Measurements from ENCODE around the gene YWHAB. TPM values are rescaled to one million over a fixed set of nuclear protein-coding genes. Genes with fewer than 3 reads are reported as not detected.
A peak's percentile ranks its signal among the peaks of the same experiment; 100 is the strongest.

The YWHAB gene
- total and polyA plus RNA-seq, 2 donors (not counting 3 experiments of a cell fraction or from before 2014, with no cell fraction given), result 65.9 to 255 TPM

DNA sequence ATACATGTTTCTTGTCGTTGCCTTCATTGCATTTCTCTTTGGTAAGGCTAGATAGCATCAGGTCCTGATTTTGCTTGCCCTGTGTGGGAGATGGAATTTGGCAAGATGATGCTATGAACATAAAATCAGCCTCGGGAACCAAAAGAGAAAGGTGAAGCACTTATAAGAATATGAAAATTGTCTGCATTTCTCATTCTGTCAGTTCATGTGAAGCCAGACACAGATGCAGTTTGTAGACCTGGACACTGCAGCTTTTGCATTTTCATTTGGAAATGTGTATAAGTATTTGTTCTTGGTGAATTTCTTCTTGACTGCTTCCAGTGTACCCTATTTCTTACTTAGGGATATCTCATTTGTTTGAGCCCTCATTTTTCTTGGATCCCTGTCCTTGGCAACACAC, 1.3 kb downstream of the YWHAB start:
- TSS peak; percentile 21 for BruUV-seq (replicated peaks)
- dilution Hi-C loops (cut with MboI; ENCODE audit: extremely low pct_ligation_motif_present, low sequenced_read_pairs), result no loop called here
- DNase-seq (ENCODE audit: low read depth, low spot score), result no peak
- peaks cover 0 to 5% of the 10 kb centered on the region in 2 experiments for H3K36me3 ChIP-seq (ENCODE audit: control insufficient read depth in 2 of 2, extremely low read depth in 1 of 2, insufficient read depth in 2 of 2, low read length in 2 of 2)
- H3K27me3 ChIP-seq (ENCODE audit: control insufficient read depth in 2 of 2, insufficient read depth in 2 of 2, low read length in 2 of 2), result no peaks in the 10 kb centered on the region
- H3K9me3 ChIP-seq (replicated peaks; ENCODE audit: control insufficient read depth, insufficient read depth, low read length), result no peaks in the 10 kb centered on the region
- peaks cover 63% of the 10 kb centered on the region for H3K79me2 ChIP-seq (ENCODE audit: control insufficient read depth, insufficient read depth, low read length)
- ChIA-PET CTCF (no interaction called here), POLR2A (no interaction called here)
- peaks cover 33% of the 10 kb centered on the region for H3K4me1 ChIP-seq (ENCODE audit: control insufficient read depth, extremely low read depth, insufficient read depth, low read length)
- no peak overlapping the region for H2AFZ ChIP-seq (ENCODE audit: low read depth, low read length)
- peaks cover 19% of the 10 kb centered on the region for H4K20me1 ChIP-seq (replicated peaks; ENCODE audit: control insufficient read depth, extremely low read depth, insufficient read depth, low read length)
- no peaks in the 10 kb centered on the region for H3K9me1 ChIP-seq (replicated peaks; ENCODE audit: control insufficient read depth, extremely low read depth, insufficient read depth, low read length)
- TF ChIP-seq POLR2AphosphoS5 (IDR thresholded peaks at IDR 0.05; ENCODE audit: insufficient read depth, low read depth, low read length), result no peak
- no peak for TF ChIP-seq FOS (IDR thresholded peaks at IDR 0.05; ENCODE audit: borderline replicate concordance, insufficient read depth, low read length)
- TF ChIP-seq, protein P1, sequence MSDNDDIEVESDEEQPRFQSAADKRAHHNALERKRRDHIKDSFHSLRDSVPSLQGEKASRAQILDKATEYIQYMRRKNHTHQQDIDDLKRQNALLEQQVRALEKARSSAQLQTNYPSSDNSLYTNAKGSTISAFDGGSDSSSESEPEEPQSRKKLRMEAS (IDR thresholded peaks at IDR 0.05; ENCODE audit: insufficient read depth, insufficient read length), result no peak
- no peak for TF ChIP-seq POLR2A (IDR thresholded peaks at IDR 0.05; ENCODE audit: low read depth, low read length)
- TF ChIP-seq, protein P2, sequence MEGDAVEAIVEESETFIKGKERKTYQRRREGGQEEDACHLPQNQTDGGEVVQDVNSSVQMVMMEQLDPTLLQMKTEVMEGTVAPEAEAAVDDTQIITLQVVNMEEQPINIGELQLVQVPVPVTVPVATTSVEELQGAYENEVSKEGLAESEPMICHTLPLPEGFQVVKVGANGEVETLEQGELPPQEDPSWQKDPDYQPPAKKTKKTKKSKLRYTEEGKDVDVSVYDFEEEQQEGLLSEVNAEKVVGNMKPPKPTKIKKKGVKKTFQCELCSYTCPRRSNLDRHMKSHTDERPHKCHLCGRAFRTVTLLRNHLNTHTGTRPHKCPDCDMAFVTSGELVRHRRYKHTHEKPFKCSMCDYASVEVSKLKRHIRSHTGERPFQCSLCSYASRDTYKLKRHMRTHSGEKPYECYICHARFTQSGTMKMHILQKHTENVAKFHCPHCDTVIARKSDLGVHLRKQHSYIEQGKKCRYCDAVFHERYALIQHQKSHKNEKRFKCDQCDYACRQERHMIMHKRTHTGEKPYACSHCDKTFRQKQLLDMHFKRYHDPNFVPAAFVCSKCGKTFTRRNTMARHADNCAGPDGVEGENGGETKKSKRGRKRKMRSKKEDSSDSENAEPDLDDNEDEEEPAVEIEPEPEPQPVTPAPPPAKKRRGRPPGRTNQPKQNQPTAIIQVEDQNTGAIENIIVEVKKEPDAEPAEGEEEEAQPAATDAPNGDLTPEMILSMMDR (IDR thresholded peaks at IDR 0.05; ENCODE audit: extremely low read depth in 1 of 2, insufficient read depth in 1 of 2, low read depth in 1 of 2, low read length in 2 of 2), result no peak
- no peak for TF ChIP-seq MYC (IDR thresholded peaks at IDR 0.05; ENCODE audit: low read depth, low read length)
- TF ChIP-seq EZH2 (IDR thresholded peaks at IDR 0.05; ENCODE audit: borderline replicate concordance, low read depth, low read length, severe bottlenecking), result no peak
- TF ChIP-seq JUN (IDR thresholded peaks at IDR 0.05; ENCODE audit: borderline replicate concordance, insufficient read depth, insufficient read length, low read depth), result no peak
- TF ChIP-seq GATA2 (IDR thresholded peaks at IDR 0.05; ENCODE audit: insufficient read depth, insufficient read length, low read depth, low read length), result no peak
- intact Hi-C loops (cut with micrococcal nuclease), result loop anchor here (2.0 to 10.0 kb wide), 5 partner anchors 14 to 1808 kb away; partner anchors contain the start of gene TTPAL
- H3K4me3 ChIP-seq (replicated peaks in 1 of 3; ENCODE audit: insufficient read depth in 1 of 3, low read depth in 1 of 3, low read length in 3 of 3), result peak overlapping the region; percentile 89 to 98 (median 97)
- H3K27ac ChIP-seq (ENCODE audit: insufficient read depth, low read depth, low read length), result peak overlapping the region; percentile 84
- H3K4me2 ChIP-seq (ENCODE audit: insufficient read depth, low read length), result peak overlapping the region; percentile 87
- FAIRE-seq, result peak; percentile 42
- H3K9ac ChIP-seq (replicated peaks; ENCODE audit: extremely low read depth, insufficient read depth, low read length), result peak overlapping the region; percentile 98
